Coronary artery (tissue), 2 donors: ENCODE measurements around the gene SPSB1.

Experiments used
- DNase-seq: peaks from one replicate; pipeline ENCODE4 v3.0.0-alpha.2; 2017; ENCODE audit warnings: low spot score
- H3K27ac ChIP-seq, 2 donors: fragments of 200-600 bp; sonication (generic); one replicate each; pipeline ENCODE4 v1.5.1; 2016 to 2019
- H3K4me3 ChIP-seq: fragments of 200-600 bp; sonication (generic); 2 replicates; pipeline ENCODE4 v1.5.1; 2016; ENCODE audit warnings: mild to moderate bottlenecking, moderate library complexity
- TF ChIP-seq, protein P1 (sequence below): fragments of 200-600 bp; sonication (generic); IDR thresholded peaks from one replicate; pipeline ENCODE4 v1.5.1; 2019; ENCODE audit warnings: antibody characterized with exemption

SPSB1 gene

DNA sequence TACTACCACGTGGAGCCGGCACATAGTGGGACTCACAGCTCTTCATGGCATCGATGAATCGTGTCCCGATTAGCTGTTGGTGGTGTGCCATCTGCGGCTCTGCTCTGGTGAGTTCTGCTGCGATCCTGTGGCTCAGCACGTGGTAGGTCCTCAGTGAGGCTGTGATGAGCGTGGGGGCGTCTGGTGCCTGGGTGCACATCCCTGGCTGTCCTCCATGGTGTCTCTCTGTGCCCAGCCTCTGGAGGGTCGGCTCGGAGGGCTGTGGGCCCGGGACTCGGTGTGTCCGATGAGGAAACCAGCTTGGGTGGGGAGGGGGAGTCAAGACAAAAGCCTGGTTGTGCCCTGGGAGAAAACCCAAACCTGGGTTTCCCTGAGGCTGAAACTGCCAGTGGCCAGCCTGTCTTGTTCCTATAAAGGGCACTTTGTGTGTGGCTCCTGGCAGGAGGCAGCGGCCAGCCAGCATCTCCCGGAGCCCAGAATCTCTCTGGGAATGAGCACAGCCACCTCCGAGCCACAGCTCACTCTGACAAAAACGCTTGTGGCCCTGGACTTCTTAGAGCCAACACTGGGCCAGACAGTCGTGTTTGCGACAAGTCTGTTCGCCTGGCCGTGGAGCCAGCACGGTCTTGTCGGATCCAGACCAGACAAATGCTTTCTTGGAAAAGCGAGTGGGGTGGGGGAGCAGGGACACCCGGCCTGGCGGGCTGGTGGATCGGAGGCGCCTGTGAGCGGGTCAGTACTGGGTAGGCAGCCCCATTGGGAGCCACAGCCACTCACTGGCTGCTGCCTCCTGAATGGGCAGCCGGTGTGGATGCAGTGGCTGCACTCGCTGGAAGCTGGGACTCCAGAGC lies 31.8 kb downstream of the SPSB1 start:
- no peak for DNase-seq
- Histone ChIP-seq H3K27ac (peak overlapping the region; percentile 70 to 89), H3K4me3 (peak overlapping the region; percentile 39)
- TF ChIP-seq, protein P1, sequence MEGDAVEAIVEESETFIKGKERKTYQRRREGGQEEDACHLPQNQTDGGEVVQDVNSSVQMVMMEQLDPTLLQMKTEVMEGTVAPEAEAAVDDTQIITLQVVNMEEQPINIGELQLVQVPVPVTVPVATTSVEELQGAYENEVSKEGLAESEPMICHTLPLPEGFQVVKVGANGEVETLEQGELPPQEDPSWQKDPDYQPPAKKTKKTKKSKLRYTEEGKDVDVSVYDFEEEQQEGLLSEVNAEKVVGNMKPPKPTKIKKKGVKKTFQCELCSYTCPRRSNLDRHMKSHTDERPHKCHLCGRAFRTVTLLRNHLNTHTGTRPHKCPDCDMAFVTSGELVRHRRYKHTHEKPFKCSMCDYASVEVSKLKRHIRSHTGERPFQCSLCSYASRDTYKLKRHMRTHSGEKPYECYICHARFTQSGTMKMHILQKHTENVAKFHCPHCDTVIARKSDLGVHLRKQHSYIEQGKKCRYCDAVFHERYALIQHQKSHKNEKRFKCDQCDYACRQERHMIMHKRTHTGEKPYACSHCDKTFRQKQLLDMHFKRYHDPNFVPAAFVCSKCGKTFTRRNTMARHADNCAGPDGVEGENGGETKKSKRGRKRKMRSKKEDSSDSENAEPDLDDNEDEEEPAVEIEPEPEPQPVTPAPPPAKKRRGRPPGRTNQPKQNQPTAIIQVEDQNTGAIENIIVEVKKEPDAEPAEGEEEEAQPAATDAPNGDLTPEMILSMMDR: no peak

DNA sequence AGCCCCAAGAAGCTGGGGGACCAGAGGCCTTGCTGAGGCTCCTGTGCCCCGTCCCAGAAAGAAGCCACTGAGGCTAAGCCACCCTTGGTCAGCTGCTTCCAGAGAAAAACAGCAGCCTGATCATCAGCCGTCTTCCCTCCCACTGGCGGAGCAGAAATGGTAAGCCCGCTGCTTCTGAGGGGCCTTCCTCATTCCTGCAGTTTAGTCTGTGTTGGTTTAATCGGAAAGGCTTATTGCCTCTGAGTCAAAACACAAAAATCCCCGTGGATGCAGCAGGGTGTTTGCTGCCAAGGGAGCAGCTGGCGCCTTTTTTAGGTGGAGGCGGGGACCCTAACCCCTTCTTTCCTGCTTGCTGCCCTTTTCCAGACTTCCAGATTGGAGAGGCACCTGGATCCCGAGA lies 33.9 kb downstream of the SPSB1 start:
- TF ChIP-seq, protein P1: no peak
- peak overlapping the region; percentile 87 to 89 for H3K27ac ChIP-seq
- H3K4me3 ChIP-seq: peak overlapping the region; percentile 13
- DNase-seq: peak; percentile 84

DNA sequence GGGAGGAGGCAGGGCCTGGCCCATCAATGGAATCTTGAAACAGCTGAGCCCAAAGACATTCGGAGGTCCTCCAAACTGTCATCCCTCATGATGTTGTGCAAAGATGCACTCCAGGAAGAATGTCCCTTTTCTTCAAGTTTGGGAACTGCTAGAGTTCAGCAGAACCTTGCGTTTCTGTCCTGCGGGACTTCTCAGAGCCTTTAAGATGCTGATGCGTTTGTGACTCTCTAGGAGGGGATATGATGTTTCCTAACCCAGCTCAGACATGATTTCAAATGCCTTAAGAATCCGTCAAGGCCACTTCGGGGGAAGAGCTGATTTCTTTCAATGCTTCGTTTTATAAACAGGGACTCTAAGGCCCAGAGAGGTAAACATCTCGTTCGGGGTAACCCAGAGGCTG lies 35.5 kb downstream of the SPSB1 start:
- no peak overlapping the region for H3K4me3 ChIP-seq
- no peak for DNase-seq
- TF ChIP-seq, protein P1: no peak
- peak overlapping the region in 1 of 2 donors; percentile 89 for H3K27ac ChIP-seq

DNA sequence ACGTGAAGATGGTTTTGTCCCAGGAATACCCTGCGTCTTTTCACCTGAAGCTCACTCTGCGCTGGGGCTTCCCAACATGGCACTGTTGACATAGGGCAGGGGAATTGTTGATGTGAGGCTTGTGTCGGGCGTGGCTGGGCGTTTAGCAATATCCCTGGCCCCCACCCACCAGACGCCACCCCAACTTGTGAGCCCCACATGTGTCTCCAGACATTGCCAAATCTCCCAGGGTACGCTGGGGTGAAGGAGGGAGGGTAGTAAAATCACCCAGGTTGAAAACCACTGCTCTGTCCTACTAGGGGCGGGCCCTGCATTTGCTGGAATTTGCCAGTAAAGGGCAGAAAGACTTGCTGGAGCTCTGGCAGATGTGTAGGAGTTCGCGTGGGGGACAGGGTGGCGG lies 36.0 kb downstream of the SPSB1 start:
- TF ChIP-seq, protein P1: no peak
- peak overlapping the region in 1 of 2 donors; percentile 89 for H3K27ac ChIP-seq
- no peak for DNase-seq

DNA sequence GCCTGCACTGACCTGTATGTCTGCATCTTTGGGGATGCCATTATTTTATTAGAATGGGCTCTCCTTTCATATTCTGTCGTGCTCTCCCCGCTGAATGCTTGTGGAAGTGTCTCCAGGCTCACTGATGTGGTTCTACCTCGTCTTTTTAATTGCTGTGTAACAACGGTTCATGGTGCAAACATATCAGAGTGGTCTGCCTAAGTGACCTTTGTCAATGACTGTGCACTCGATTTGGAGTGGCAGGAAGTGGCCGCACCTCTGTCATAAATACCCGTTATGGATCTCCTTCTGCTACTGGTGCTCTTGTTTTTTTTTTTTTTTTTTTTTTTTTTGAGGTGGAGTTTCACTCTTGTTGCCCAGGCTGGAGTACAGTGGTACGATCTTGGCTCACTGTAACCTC lies 38.3 kb downstream of the SPSB1 start:
- TF ChIP-seq, protein P1: no peak
- H3K4me3 ChIP-seq: no peak overlapping the region
- no peak for DNase-seq
- H3K27ac ChIP-seq: no peak overlapping the region

More for the DNA sequence above, 36.0 kb downstream of the SPSB1 start:
- H3K4me3 ChIP-seq: no peak overlapping the region

DNA sequence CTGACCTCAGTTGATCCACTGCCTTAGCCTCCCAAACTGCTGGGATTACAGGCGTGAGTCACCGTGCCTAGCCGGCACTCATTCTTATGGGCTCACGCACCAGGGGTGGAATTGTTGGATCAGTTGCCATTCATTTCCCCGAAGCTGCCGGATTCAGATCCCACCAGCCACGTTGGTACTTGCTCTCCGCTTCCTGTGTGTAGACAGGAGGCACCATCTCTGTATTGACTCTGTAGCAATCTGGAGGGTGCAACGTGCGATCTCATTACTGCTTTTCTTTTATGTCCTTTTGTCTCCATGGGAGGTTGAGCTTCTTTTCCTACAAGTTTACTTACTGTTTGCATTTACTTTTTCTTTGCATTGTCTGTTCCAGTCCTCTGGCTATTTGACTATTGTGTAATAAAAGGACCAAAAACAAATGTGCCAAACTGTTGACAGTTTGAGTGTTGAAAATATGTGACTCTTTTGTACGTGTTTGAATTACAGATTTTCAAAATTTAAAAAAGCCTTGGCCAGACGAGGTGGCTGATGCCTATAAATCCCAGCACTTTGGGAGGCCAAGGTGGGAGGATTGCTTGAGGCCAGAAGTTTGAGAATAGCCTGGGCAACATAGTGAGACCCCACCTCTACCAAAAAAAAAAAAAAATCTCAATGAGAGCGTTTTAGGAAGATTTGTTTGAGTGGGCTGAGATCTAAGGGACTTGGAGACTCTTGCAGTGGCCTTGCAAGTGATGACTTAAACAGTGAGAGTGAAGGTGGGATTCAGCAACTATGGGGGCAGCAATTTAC lies 39.1 kb downstream of the SPSB1 start:
- DNase-seq: no peak
- Histone ChIP-seq H3K4me3 (no peak overlapping the region), H3K27ac (peak overlapping the region in 1 of 2 donors; percentile 60)
- TF ChIP-seq, protein P1: no peak
